ENCODE measurements around the gene PEX14.
"Not testable (repeated sequence)": the region's sequence is repeated elsewhere in the genome, so short reads cannot be mapped to it uniquely, and the experiment has no call there.

The PEX14 gene

GRCh38 chr1:10495475-10495817, 20.7 kb downstream of the PEX14 start:
- DNase-seq (ENCODE audit: low read depth): no peak

GRCh38 chr1:10495952-10496351, 21.2 kb downstream of the PEX14 start:
- DNase-seq (ENCODE audit: low read depth): no peak

- no peak for DNase-seq (ENCODE audit: low read depth)
Observed at GRCh38 chr1:10497109-10497508, 22.4 kb downstream of the PEX14 start.

- DNase-seq (ENCODE audit: low read depth): no peak
Observed at GRCh38 chr1:10498231-10498630, 23.5 kb downstream of the PEX14 start.

GRCh38 chr1:10502206-10502605, 27.5 kb downstream of the PEX14 start:
- DNase-seq (ENCODE audit: low read depth): no peak

- DNase-seq (ENCODE audit: low read depth): no peak
Observed at GRCh38 chr1:10504249-10504648, 29.5 kb downstream of the PEX14 start.

GRCh38 chr1:10506046-10506676, 31.4 kb downstream of the PEX14 start:
- DNase-seq (ENCODE audit: low read depth): not testable (repeated sequence)

GRCh38 chr1:10506677-10507047, 31.9 kb downstream of the PEX14 start:
- DNase-seq (ENCODE audit: low read depth): no peak

- DNase-seq (ENCODE audit: low read depth): no peak
Observed at GRCh38 chr1:10507111-10507879, 32.5 kb downstream of the PEX14 start.

GRCh38 chr1:10508511-10508951, 33.8 kb downstream of the PEX14 start:
- DNase-seq (ENCODE audit: low read depth): no peak

GRCh38 chr1:10509809-10510509, 35.2 kb downstream of the PEX14 start:
- no peak for DNase-seq (ENCODE audit: low read depth)

GRCh38 chr1:10510520-10511493, 36.1 kb downstream of the PEX14 start:
- peak; percentile 69 for DNase-seq (ENCODE audit: low read depth)

GRCh38 chr1:10511494-10511885, 36.7 kb downstream of the PEX14 start:
- DNase-seq (ENCODE audit: low read depth): no peak

GRCh38 chr1:10513199-10513598, 38.4 kb downstream of the PEX14 start:
- DNase-seq (ENCODE audit: low read depth): no peak

- DNase-seq (ENCODE audit: low read depth): no peak
Observed at GRCh38 chr1:10514490-10515235, 39.9 kb downstream of the PEX14 start.

GRCh38 chr1:10515301-10515975, 40.7 kb downstream of the PEX14 start:
- DNase-seq (ENCODE audit: low read depth): no peak

GRCh38 chr1:10515976-10516750, 41.4 kb downstream of the PEX14 start:
- DNase-seq (ENCODE audit: low read depth): no peak

- no peak for DNase-seq (ENCODE audit: low read depth)
Observed at GRCh38 chr1:10516925-10517676, 42.4 kb downstream of the PEX14 start.

GRCh38 chr1:10517677-10517982, 42.9 kb downstream of the PEX14 start:
- no peak for DNase-seq (ENCODE audit: low read depth)
